ENCODE results near the gene MRNIP. TPM values are rescaled to one million over a fixed set of nuclear protein-coding genes. Genes with fewer than 3 reads are reported as not detected.

The MRNIP gene
- total RNA-seq, 1 donor from 2014 or later, result 21.0 TPM

- intact Hi-C loops (cut with micrococcal nuclease), result loop anchor here (5.0 kb wide), 2 partner anchors 127 to 267 kb away; partner anchors contain the start of gene CANX
Measured at GRCh38 chr5:179823937-179824744, 34.5 kb downstream of the MRNIP start.

DNA sequence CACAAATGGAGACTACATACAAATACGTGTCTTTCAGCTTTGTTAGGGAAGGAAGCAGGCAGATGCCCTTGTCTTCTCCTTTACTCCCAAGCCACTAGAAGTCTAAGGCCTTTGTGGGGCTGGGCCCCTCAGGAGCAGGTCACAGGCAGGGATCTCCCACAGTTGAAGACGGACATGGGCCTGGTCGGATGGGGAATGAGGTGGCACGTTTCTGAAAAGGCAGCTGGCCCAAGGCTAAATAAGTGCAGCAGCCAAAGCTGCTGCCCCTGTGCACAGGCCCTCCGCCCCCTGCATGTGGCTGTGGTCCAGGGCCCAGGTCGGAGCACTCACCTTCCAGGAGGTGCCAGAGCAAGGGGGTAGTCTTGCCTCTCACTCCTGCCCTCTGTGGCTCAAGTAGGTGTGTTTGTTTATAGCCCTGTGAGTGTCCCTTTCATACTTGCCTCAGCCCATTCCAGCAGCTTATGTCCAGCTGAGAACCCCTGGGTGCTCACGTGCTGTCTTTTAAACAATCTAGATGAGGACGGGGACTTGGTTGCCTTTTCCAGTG is 36.1 kb downstream of the MRNIP start:
- intact Hi-C loops (cut with micrococcal nuclease), result loop anchor here (5.0 kb wide), 2 partner anchors 125 to 265 kb away; partner anchors contain the start of gene CANX

GRCh38 chr5:179822059-179822432 is 36.6 kb downstream of the MRNIP start:
- intact Hi-C loops (cut with micrococcal nuclease), result loop anchor here (5.0 kb wide), 2 partner anchors 125 to 265 kb away; partner anchors contain the start of gene CANX

- intact Hi-C loops (cut with micrococcal nuclease), result loop anchor here (1.0 to 5.0 kb wide), 4 partner anchors 15 to 264 kb away; partner anchors contain the start of genes CANX and MAML1
Measured at GRCh38 chr5:179821298-179822058, 37.1 kb downstream of the MRNIP start.

DNA sequence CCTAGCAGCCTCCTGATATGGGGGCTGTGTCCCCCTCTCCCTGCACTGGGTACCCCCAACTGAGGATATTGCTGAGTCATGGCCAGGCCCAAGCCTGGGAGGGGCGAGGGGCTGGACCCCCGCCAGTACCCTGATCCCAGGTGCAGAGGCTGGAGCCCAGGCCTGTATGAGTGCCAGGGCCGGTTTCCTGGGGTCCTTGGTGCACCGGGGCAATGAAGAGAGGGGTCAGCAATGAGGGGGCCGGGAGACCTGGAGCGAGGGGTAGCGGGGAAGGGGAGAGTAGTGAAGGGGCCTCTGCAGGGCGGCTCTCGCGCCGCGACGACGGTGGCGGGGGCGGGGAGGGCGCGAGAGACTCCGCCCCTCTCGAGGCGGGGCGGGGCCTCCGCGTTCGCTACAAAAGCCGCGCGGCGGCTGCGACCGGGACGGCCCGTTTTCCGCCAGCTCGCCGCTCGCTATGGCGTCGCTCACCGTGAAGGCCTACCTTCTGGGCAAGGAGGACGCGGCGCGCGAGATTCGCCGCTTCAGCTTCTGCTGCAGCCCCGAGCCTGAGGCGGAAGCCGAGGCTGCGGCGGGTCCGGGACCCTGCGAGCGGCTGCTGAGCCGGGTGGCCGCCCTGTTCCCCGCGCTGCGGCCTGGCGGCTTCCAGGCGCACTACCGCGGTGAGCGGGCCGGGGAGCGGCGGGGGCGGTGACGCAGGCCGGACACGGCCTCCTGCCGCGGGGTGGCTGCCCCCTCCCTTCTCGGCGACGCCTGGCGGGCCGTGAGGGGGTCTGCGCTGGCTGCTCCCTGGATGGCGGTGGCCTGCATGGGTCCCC is 37.9 kb downstream of the MRNIP start, which contains the start of gene SQSTM1:
SQSTM1 (plus strand) TSS at position 423 of the 815 bp plus-strand sequence; CDS start at position 455, 32 bp downstream.
- intact Hi-C loops (cut with micrococcal nuclease), result loop anchor here (1.0 to 5.0 kb wide), 7 partner anchors 9 to 263 kb away; partner anchors contain the start of genes CANX, MAML1, MGAT4B and MRNIP

DNA sequence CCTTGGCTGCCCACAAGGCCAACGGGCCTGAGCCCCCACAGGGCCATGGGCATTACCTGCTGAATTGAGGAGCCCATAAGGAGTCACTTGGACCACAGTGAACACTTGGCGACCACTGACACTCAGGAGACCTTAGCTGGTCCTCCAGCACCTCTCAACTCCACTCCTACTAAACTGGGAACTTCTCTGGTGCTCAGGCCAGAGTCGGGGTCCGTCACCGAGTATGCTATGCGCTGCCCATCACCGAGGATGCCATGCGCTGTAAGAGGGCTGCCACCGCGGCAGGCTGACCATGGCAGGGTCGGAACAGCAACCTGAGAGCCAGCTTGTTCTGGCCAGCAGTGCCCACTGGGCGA is 38.5 kb downstream of the MRNIP start:
- intact Hi-C loops (cut with micrococcal nuclease), result loop anchor here (1.0 to 5.0 kb wide), 5 partner anchors 9 to 263 kb away; partner anchors contain the start of genes CANX, MGAT4B and MRNIP

DNA sequence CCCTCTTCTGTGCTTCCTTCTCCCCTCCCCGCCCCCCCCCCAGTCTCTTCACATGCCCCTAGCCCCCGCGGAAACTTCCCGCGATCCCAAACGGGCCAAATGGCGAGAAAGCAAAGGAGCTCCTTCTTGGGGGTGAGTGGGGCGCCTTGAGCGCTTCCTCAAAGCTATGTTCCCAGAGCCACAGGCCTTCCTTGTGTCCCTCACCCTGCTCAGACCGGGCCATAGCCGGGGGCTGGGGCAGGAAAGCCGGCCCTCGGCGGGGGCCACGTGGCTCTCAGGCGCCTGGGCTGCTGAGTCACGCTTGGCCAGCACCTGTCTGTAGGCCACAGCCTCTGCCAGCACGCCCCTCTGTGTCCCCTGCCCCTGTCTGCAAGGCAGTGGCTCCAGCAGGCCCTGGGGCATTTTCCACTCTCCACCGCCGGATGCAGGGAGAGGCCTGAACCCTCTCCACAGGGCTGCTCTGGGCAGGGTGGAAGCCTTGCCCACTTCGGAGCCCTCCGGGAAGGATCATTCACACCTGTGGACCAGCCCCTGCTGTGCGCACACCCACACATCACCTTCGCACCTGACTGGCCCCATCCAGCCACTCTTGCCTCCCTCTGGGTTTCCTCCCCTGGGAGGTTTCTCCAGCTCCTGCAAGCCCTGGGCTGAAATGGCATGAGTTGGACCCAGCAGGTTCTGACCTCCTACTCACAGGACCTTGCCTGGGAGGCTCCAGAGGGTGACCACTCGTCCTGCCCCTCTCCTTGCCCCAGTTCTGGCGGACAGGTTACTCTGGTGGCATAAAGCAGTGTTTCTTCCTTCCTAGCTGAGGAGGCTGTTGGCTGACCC is 39.1 kb downstream of the MRNIP start:
- intact Hi-C loops (cut with micrococcal nuclease), result loop anchor here (1.0 to 10.0 kb wide), 6 partner anchors 8 to 985 kb away; partner anchors contain the start of genes CANX, MGAT1, MGAT4B and MRNIP

DNA sequence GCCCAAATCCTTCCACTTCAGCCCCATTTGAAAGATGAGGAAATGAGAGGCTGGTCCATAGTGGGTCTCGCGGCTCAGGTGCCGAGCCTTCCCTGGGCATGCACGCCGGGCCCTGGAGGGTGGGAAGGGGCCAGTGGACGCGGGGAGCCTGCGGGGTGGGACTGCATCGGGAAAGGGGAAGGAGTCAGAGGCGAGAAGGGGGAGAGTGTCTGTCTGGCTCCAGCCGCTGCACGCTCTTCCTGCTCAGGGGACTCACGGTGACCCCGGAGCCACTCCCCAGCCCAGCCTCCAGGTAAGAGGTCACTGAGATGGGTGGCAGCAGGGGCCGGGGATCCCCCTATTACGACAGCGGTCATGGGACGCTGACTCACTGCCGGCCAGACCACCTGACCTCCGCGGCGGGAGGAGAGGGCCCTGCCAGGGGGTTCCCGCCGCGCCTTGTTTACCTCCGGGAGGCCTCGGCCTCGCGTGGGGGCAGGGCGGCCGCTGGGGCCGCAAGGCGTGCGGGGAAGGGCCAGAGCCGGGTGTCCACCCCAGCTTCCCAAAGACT is 39.8 kb downstream of the MRNIP start:
- intact Hi-C loops (cut with micrococcal nuclease), result loop anchor here (10.0 kb wide), 1 partner anchor 986 kb away; the partner anchor contains the start of gene MGAT1

DNA sequence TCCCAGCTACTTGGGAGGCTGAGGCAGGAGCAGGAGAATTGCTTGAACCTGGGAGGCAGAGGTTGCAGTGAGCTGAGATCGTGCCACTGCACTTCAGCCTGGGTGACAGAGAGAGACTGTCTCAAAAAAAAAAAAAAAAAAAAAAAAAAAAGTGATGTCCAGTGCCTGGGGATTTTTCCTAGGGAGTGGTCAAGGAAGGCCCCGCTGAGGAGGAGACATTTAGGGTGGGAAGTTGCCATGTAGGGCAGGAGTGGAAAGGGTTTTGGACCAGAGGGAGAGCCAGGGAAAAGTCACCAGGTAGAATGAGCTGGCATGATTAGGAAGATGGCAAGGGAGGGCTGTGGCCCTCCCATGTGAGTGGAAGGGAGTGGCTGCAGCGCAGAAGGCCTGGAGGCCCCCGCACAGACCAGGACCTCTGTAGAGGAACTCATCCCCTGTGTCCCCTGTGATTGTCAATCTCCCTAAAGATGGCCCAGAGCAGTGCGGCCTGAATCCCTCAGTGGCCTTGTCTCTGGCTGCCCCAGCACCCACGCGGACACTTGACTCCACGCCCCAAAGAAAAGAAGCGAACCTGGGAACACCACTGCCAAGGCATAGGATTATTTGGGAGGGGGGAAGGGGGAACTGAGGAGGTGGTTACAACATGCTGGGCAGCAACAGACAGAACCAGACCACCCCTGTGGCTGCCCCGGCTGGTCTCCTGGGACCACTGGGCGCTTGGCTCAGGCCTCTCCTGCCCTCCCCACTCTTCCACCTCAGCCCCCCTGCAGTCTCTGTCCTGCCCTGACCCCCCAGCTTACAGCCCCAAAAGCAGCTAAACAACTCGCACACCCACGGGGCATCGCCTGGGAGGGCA is 40.5 kb downstream of the MRNIP start:
- intact Hi-C loops (cut with micrococcal nuclease), result loop anchor here (10.0 kb wide), 1 partner anchor 987 kb away; the partner anchor contains the start of gene MGAT1

- intact Hi-C loops (cut with micrococcal nuclease), result loop anchor here (10.0 kb wide), 1 partner anchor 987 kb away; the partner anchor contains the start of gene MGAT1
Measured at GRCh38 chr5:179817470-179817840, 41.2 kb downstream of the MRNIP start.

DNA sequence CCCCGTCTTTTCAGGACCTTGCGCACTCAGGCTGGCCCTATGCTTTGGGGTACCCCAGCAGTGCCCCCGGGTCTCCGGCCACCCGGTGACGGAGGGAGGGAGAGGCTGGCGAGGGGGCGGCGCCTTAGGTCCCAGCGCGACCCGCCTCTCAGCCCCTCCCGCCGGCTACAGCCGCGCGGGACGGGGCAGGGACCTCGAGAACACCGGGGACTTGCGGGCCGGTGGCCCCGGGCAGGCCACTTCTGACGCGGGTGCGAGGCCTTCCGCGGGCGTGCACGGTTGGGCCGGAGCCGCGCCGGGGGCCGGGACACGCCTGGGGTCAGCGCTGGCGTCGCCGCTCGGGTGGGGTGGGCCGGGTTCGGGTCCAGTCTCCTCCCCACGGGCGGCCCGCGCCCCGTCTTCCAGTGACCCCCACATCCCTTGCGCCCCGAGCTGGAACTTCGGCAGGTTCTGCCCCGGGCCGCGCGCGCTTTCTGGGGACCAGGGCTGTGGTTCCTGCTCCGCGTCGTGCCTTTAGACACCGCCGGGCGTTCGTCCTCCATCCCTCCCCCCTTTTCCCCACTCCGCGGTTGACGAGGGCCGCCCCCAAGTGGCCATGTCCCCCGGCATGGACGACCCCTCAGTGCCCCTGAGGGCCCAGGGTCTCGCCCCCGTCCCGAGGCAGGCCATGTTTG is 41.7 kb downstream of the MRNIP start:
- intact Hi-C loops (cut with micrococcal nuclease), result loop anchor here (10.0 kb wide), 1 partner anchor 988 kb away; the partner anchor contains the start of gene MGAT1

DNA sequence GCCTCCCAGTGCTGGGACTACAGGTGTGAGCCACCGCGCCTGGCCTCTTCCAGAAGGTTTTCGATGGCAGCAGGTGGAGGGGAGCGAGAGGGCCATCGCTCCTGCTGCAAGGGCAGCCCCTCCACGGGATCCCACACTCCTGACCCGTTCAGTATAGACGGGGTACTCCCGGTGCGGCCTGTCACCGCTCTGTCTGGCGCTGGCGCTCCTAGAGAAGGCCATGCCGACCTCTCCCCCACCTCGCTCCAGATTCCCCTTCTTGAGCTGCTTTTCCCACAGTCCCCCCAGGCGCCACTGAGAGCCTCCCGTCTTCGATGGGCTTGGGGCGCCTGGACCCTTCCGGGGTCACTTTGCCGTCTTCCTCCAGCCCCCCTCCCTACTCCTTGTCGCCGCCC is 42.2 kb downstream of the MRNIP start:
- intact Hi-C loops (cut with micrococcal nuclease), result loop anchor here (10.0 kb wide), 1 partner anchor 988 kb away; the partner anchor contains the start of gene MGAT1

DNA sequence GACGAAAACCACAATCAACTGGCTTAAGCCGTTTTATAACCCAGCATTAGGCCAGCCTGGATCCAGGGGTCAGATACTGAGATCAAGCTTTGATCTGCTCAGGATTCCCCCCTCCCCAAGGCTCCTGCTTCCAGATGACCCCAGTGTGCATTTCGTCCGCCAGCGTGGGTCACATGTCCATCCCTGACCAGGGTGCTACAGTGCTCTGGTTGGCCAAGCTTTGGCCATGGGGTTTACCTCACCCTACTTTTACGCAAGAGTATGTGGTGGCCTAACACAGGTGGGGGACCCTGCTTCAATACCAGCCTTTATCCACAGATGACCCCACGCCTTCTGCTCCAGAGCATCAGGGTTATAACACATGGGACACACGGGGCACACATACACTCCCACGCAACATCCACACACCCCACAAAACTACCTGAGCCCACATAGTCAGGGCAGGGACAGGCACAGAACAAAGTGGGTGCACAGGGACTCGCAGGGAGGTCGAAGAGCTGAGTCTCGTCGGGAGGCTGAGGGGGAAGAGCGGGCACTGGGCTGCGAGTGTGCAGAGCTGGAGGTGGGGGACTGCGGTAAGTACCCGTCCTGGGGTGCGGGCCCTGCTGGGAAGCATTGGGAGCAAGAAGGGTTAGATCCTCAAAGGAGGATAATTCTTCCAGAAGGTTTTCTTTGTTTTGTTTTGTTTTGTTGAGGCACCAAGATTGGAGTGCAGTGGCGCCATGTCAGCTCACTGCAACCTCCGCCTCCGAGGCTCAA is 42.9 kb downstream of the MRNIP start:
- intact Hi-C loops (cut with micrococcal nuclease), result loop anchor here (10.0 kb wide), 1 partner anchor 989 kb away; the partner anchor contains the start of gene MGAT1

GRCh38 chr5:179814090-179814489 is 44.5 kb downstream of the MRNIP start:
- intact Hi-C loops (cut with micrococcal nuclease), result loop anchor here (10.0 kb wide), 1 partner anchor 991 kb away; the partner anchor contains the start of gene MGAT1

DNA sequence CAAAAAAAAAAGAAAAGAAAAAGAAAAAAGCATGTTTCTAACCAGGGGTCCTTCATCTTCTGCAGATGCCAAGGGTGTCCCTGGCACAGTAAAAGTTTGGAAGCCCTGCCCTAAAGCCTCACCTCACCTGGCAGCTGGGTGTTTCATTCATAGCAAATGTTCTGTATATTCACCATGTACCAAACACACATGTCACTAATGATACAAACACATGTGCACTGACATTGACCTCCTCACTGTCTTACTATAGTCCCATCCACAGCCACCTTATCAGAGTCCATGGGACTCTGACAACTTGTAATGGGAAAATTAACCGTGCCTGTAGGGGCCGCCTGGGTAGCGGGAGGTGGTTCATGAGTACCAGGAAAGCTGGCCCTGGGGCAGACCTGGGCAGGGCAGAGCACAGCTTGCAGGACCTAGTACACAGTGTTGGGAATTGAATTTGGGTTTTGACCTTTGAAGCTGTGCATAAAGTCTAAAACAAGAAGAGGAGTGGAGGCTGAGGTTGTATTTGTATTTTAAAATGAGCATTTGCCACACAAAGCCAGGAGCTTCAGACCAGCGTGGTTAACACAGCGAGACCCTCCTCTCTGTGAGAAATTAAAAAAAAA is 45.5 kb downstream of the MRNIP start:
- intact Hi-C loops (cut with micrococcal nuclease), result loop anchor here (10.0 kb wide), 1 partner anchor 992 kb away; the partner anchor contains the start of gene MGAT1

All from T-helper 2 cell treated with Interferon-gamma antibody and Interleukin-4, amounts not matched to agents 100 ng/mL and 5 ng/mL, for 36 hours (primary cell).